ENCODE data around the gene MTUS2. TPM values are rescaled to one million over a fixed set of nuclear protein-coding genes. Genes with fewer than 3 reads are reported as not detected.

MTUS2 gene
- total and polyA plus RNA-seq, 4 donors = under 0.01 to 0.70 (median 0.15) TPM

GRCh38 chr13:29230299-29230845 lies 410.2 kb downstream of the MTUS2 start:
- no peaks in the 10 kb centered on the region for H3K9me3 ChIP-seq (ENCODE audit: control insufficient read depth in 4 of 4, low read length in 3 of 4)
- no peak for DNase-seq (ENCODE audit: low spot score)
- no peak for TF ChIP-seq SP1 (IDR thresholded peaks at IDR 0.05)
- no peak for TF ChIP-seq HNF4A (conservative IDR thresholded peaks at IDR 0.05)
- no peak for TF ChIP-seq TAF1 (conservative IDR thresholded peaks at IDR 0.05)
- no peak for TF ChIP-seq NR2F2 (IDR thresholded peaks at IDR 0.05)
- TF ChIP-seq CTCF (IDR thresholded peaks at IDR 0.05; ENCODE audit: low read depth, low read length, missing input control) = no peak
- TF ChIP-seq RAD21 (IDR thresholded peaks at IDR 0.05) = no peak
- TF ChIP-seq GABPA (IDR thresholded peaks at IDR 0.05 in 1 of 2, conservative IDR thresholded peaks at IDR 0.05 in 1 of 2) = no peak
- H3K36me3 ChIP-seq (ENCODE audit: control insufficient read depth in 4 of 4, insufficient read depth in 3 of 4, low read depth in 1 of 4, low read length in 3 of 4) = no peaks in the 10 kb centered on the region
- no peak overlapping the region for H3K27ac ChIP-seq (ENCODE audit: low read depth in 1 of 2, low read length in 2 of 2)
- no peaks in the 10 kb centered on the region for H3K4me1 ChIP-seq (ENCODE audit: control insufficient read depth in 4 of 4, insufficient read depth in 4 of 4, low read length in 3 of 4)
- H3K27me3 ChIP-seq (ENCODE audit: control insufficient read depth in 4 of 4, insufficient read depth in 4 of 4, low read length in 3 of 4) = no peaks in the 10 kb centered on the region
- no peak overlapping the region for H3K4me3 ChIP-seq (ENCODE audit: low read depth in 1 of 3, low read length in 3 of 3)
- 84% methylated on average over 3 of the region's 3 CpGs for WGBS
- no peak overlapping the region for H3K9ac ChIP-seq (ENCODE audit: low read depth in 1 of 2, low read length in 2 of 2)

- H3K4me3 ChIP-seq (ENCODE audit: low read depth in 1 of 3, low read length in 3 of 3) = no peak overlapping the region
- DNase-seq (ENCODE audit: low spot score) = no peak
Observed at GRCh38 chr13:29239653-29240525, 419.8 kb downstream of the MTUS2 start.

GRCh38 chr13:29254626-29255370 lies 434.7 kb downstream of the MTUS2 start:
- 67% methylated on average over 9 of the region's 9 CpGs for WGBS
- no peak for TF ChIP-seq SP1 (IDR thresholded peaks at IDR 0.05)
- TF ChIP-seq RAD21 (IDR thresholded peaks at IDR 0.05) = no peak
- no peak for TF ChIP-seq TAF1 (conservative IDR thresholded peaks at IDR 0.05)
- no peak for TF ChIP-seq HNF4A (conservative IDR thresholded peaks at IDR 0.05)
- TF ChIP-seq FOXA2 (IDR thresholded peaks at IDR 0.05) = no peak
- no peak for TF ChIP-seq JUND (IDR thresholded peaks at IDR 0.05)
- TF ChIP-seq NR2F2 (IDR thresholded peaks at IDR 0.05) = no peak
- TF ChIP-seq YY1 (IDR thresholded peaks at IDR 0.05) = no peak
- no peak for TF ChIP-seq EGR1 (IDR thresholded peaks at IDR 0.05; ENCODE audit: low read depth in 2 of 2)
- TF ChIP-seq CTCF (IDR thresholded peaks at IDR 0.05; ENCODE audit: low read depth, low read length, missing input control) = no peak
- TF ChIP-seq ZBTB33 (IDR thresholded peaks at IDR 0.05) = no peak
- TF ChIP-seq RXRA (IDR thresholded peaks at IDR 0.05) = no peak
- no peak for TF ChIP-seq FOXA1 (IDR thresholded peaks at IDR 0.05)
- no peak for TF ChIP-seq MAX (IDR thresholded peaks at IDR 0.05)
- no peak for TF ChIP-seq GABPA (IDR thresholded peaks at IDR 0.05 in 1 of 2, conservative IDR thresholded peaks at IDR 0.05 in 1 of 2)

More at GRCh38 chr13:29239653-29240525, 419.8 kb downstream of the MTUS2 start:
- Histone ChIP-seq H3K9me3 (ENCODE audit: control insufficient read depth in 4 of 4, low read length in 3 of 4) (no peaks in the 10 kb centered on the region), H3K27ac (ENCODE audit: low read depth in 1 of 2, low read length in 2 of 2) (no peak overlapping the region), H3K27me3 (ENCODE audit: control insufficient read depth in 4 of 4, insufficient read depth in 4 of 4, low read length in 3 of 4) (no peaks in the 10 kb centered on the region), H3K36me3 (ENCODE audit: control insufficient read depth in 4 of 4, insufficient read depth in 3 of 4, low read depth in 1 of 4, low read length in 3 of 4) (no peaks in the 10 kb centered on the region), H3K4me1 (ENCODE audit: control insufficient read depth in 4 of 4, insufficient read depth in 4 of 4, low read length in 3 of 4) (no peaks in the 10 kb centered on the region), H3K9ac (ENCODE audit: low read depth in 1 of 2, low read length in 2 of 2) (no peak overlapping the region)
- no peak for TF ChIP-seq TAF1 (conservative IDR thresholded peaks at IDR 0.05)
- no peak for TF ChIP-seq HNF4A (conservative IDR thresholded peaks at IDR 0.05)
- no peak for TF ChIP-seq SP1 (IDR thresholded peaks at IDR 0.05)
- 65% methylated on average over 3 of the region's 3 CpGs for WGBS

More at GRCh38 chr13:29254626-29255370, 434.7 kb downstream of the MTUS2 start:
- Histone ChIP-seq H3K9me3 (ENCODE audit: control insufficient read depth in 4 of 4, low read length in 3 of 4) (no peaks in the 10 kb centered on the region), H3K9ac (ENCODE audit: low read depth in 1 of 2, low read length in 2 of 2) (no peak overlapping the region), H3K27me3 (ENCODE audit: control insufficient read depth in 4 of 4, insufficient read depth in 4 of 4, low read length in 3 of 4) (no peaks in the 10 kb centered on the region), H3K4me3 (ENCODE audit: low read depth in 1 of 3, low read length in 3 of 3) (no peak overlapping the region), H3K36me3 (ENCODE audit: control insufficient read depth in 4 of 4, insufficient read depth in 3 of 4, low read depth in 1 of 4, low read length in 3 of 4) (no peaks in the 10 kb centered on the region), H3K4me1 (ENCODE audit: control insufficient read depth in 4 of 4, insufficient read depth in 4 of 4, low read length in 3 of 4) (no peaks in the 10 kb centered on the region), H3K27ac (ENCODE audit: low read depth in 1 of 2, low read length in 2 of 2) (no peak overlapping the region)
- DNase-seq (ENCODE audit: low spot score) = no peak
